ENCODE results near the gene CEACAM21. TPM values are rescaled to one million over a fixed set of nuclear protein-coding genes. Genes with fewer than 3 reads are reported as not detected.
"Not testable (repeated sequence)": the region's sequence is repeated elsewhere in the genome, so short reads cannot be mapped to it uniquely, and the experiment has no call there.

CEACAM21 gene
- total RNA-seq, 4 donors from 2014 or later, result 0.60 to 2.2 (median 0.87) TPM; not detected in 1

DNA sequence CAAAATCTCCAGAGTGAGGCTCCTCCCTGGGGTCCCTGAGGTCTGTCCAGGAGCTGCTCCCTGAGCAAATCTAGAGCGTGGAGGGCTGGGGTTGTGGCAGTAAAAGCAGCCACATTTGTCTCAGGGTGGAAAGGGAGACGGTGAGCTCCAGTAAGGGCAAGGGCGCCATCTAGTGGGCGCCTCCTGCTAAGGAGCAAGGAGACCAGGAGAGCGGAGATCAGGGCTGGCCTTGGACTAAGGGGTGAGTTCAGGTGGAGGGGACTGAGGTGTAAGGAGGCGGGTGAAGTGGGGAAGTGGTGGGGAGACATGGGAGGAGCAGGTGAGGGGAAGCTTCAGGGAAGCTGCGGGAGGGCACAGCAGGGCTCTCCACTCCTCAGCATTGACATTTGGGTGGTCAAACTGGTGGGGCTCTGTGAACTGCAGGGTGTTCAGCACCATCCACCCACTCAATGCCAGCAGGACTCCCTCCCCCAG lies 5.3 kb upstream of the CEACAM21 start:
- no peaks in the 10 kb centered on the region for H3K36me3 ChIP-seq
- H3K4me1 ChIP-seq, result no peaks in the 10 kb centered on the region
- WGBS, 2 donors, result 0 to 4% methylated on average over 7 of the region's 7 CpGs
- H3K27ac ChIP-seq, result no peak overlapping the region
- peak; percentile 66 to 85 for DNase-seq (ENCODE audit: low spot score in 2 of 2)
- peaks cover 0 to 4% (median 2%) of the 10 kb centered on the region in 4 donors for H3K9me3 ChIP-seq
- H3K4me3 ChIP-seq, result no peak overlapping the region
- H3K27me3 ChIP-seq, result peaks cover 0 to 11% of the 10 kb centered on the region in 2 donors
- TF ChIP-seq POLR2A (IDR thresholded peaks at IDR 0.05) (no peak), EP300 (IDR thresholded peaks at IDR 0.05) (no peak)
- TF ChIP-seq, protein P1, sequence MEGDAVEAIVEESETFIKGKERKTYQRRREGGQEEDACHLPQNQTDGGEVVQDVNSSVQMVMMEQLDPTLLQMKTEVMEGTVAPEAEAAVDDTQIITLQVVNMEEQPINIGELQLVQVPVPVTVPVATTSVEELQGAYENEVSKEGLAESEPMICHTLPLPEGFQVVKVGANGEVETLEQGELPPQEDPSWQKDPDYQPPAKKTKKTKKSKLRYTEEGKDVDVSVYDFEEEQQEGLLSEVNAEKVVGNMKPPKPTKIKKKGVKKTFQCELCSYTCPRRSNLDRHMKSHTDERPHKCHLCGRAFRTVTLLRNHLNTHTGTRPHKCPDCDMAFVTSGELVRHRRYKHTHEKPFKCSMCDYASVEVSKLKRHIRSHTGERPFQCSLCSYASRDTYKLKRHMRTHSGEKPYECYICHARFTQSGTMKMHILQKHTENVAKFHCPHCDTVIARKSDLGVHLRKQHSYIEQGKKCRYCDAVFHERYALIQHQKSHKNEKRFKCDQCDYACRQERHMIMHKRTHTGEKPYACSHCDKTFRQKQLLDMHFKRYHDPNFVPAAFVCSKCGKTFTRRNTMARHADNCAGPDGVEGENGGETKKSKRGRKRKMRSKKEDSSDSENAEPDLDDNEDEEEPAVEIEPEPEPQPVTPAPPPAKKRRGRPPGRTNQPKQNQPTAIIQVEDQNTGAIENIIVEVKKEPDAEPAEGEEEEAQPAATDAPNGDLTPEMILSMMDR (IDR thresholded peaks at IDR 0.05), result peak; percentile 65 to 82 (median 75)

DNA sequence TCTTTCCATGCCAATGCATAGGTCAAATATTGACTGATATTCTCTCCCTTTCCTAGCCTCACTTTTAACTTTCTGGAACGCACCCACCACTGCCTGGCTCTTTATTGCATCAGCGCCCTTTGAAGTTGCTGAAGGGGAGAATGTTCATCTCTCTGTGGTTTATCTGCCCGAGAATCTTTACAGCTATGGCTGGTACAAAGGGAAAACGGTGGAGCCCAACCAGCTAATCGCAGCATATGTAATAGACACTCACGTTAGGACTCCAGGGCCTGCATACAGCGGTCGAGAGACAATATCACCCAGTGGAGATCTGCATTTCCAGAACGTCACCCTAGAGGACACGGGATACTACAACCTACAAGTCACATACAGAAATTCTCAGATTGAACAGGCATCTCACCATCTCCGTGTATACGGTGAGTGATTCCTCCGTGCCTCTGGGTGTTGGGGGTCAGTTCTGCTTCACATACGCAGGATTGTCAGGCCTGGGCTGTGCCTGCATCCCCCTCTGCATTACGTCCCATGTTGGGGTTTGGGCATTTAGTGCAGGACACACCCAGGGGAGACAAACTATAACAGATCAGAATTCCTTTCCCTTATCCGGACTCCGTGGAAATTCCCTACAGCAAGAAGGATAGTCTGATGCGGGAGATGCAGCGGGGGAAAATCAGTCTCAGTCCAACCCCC lies 1.3 kb downstream of the CEACAM21 start:
- Histone ChIP-seq H3K36me3 (peaks cover 0 to under 1% (median 0%) of the 10 kb centered on the region in 3 donors), H3K4me1 (no peaks in the 10 kb centered on the region), H3K9me3 (peaks cover 0 to 21% (median 0%) of the 10 kb centered on the region in 4 donors), H3K4me3 (no peak overlapping the region), H3K27ac (no peak overlapping the region), H3K27me3 (no peaks in the 10 kb centered on the region)
- 65 to 75% methylated on average over 19 of the region's 19 CpGs for WGBS, 2 donors
- DNase-seq (ENCODE audit: low spot score in 2 of 2), result no peak
- TF ChIP-seq EP300 (IDR thresholded peaks at IDR 0.05) (no peak), POLR2A (IDR thresholded peaks at IDR 0.05) (no peak)
- TF ChIP-seq, protein P1 (IDR thresholded peaks at IDR 0.05), result no peak

DNA sequence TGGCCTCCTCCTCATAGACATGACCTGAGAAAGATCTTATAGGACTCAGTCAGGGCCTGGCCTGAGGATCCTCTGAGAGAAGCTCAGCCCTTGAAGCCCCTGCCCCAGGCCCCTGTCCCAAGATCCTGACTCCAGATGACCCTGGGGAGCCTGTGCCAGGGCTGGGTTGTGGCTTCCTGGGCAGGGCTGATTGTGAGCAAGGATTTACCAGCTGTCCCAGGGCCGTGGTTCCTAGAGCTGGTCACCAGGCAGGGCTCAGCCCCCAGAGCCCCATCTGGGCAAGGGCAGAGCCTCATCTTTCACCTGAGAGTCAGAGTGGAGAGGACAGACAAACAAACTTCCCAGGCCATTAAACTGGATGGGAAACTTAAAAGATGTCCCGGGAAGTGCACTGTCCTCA lies 1.9 kb downstream of the CEACAM21 start:
- Histone ChIP-seq H3K9me3 (peaks cover 0 to 27% (median 0%) of the 10 kb centered on the region in 4 donors), H3K4me1 (no peaks in the 10 kb centered on the region), H3K27me3 (no peaks in the 10 kb centered on the region), H3K4me3 (no peak overlapping the region), H3K36me3 (peaks cover 0 to 5% (median 0%) of the 10 kb centered on the region in 3 donors), H3K27ac (no peak overlapping the region)
- DNase-seq (ENCODE audit: low spot score in 2 of 2), result no peak
- WGBS, 2 donors, result 60 to 71% methylated on average over 2 of the region's 2 CpGs
- TF ChIP-seq, protein P1 (IDR thresholded peaks at IDR 0.05), result no peak
- TF ChIP-seq EP300 (IDR thresholded peaks at IDR 0.05), result no peak
- no peak for TF ChIP-seq POLR2A (IDR thresholded peaks at IDR 0.05)

GRCh38 chr19:41578886-41579285 lies 2.9 kb downstream of the CEACAM21 start:
- Histone ChIP-seq H3K4me1 (no peaks in the 10 kb centered on the region), H3K36me3 (peaks cover 0 to 5% (median 0%) of the 10 kb centered on the region in 3 donors), H3K27me3 (no peaks in the 10 kb centered on the region), H3K4me3 (no peak overlapping the region), H3K9me3 (peaks cover 0 to 33% (median 0%) of the 10 kb centered on the region in 4 donors), H3K27ac (no peak overlapping the region)
- whole genome bisulfite sequencing, 2 donors, result 66 to 67% methylated on average over 2 of the region's 2 CpGs
- DNase-seq (ENCODE audit: low spot score in 2 of 2), result no peak
- TF ChIP-seq, protein P1 (IDR thresholded peaks at IDR 0.05), result no peak

- not testable (repeated sequence) for DNase-seq (ENCODE audit: low spot score in 2 of 2); H3K36me3 ChIP-seq; H3K4me3 ChIP-seq; H3K4me1 ChIP-seq; H3K27me3 ChIP-seq; H3K27ac ChIP-seq
- H3K9me3 ChIP-seq, result peaks cover 0 to 33% (median 0%) of the 10 kb centered on the region in 4 donors
- WGBS, 2 donors, result 62 to 69% methylated on average over 4 of the region's 4 CpGs
Observed at GRCh38 chr19:41581068-41581467, 5.1 kb downstream of the CEACAM21 start.

DNA sequence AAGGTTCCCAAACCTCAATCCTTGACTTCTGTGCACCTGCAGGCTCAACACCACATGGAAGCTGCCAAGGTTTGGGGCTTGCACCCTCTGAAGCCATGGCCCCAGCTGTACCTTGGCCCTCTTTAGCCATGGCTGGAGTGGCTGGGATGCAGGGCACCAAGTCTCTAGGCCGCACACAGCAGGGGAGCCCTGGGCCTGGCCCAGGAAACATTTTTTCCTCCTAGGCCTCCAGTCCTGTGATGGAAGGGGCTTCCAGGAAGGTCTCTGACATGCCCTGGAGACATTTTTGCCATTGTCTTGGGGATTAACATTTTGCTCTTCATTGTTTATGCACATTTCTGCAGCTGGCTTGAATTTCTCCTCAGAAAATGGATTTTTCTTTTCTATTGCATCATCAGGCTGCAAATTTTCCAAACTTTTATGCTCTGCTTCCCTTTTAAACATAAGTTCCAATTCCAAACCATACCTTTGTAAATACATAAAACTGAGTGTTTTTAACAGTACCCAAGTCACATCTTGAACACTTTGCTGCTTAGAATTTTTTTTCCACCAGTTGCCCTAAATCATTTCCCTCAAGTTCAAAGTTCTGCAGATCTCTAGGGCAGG lies 6.7 kb downstream of the CEACAM21 start:
- DNase-seq (ENCODE audit: low spot score in 2 of 2); H3K4me3 ChIP-seq; H3K27ac ChIP-seq; H3K27me3 ChIP-seq; H3K36me3 ChIP-seq; H3K4me1 ChIP-seq: not testable (repeated sequence)
- H3K9me3 ChIP-seq, result peaks cover 0 to 33% (median 0%) of the 10 kb centered on the region in 4 donors
- WGBS, 2 donors, result 100% methylated on average over 1 of the region's 1 CpG

Data from tibial nerve (tissue), 4 donors.